Prostate gland (tissue), 2 donors: Measurements from ENCODE around the gene HDAC4.

Experiments used
- CTCF ChIP-seq, 4 experiments: fragments of 200-600 bp in 2 of 4; fragments of 450-650 bp in 2 of 4; sonication (generic) in 2 of 4; IDR thresholded peaks; 1 replicate in 3 of 4; 2 replicates in 1 of 4; pipeline ENCODE4 v1.5.1; 2016 to 2019; ENCODE audit warnings: antibody characterized with exemption in 4 of 4, mild to moderate bottlenecking in 2 of 4, moderate library complexity in 2 of 4
- POLR2A ChIP-seq: fragments of 450-650 bp; IDR thresholded peaks from one replicate; pipeline ENCODE4 v1.6.1; 2016; ENCODE audit warnings: antibody characterized with exemption, mild to moderate bottlenecking
- POLR2AphosphoS5 ChIP-seq: sonication (generic); formaldehyde crosslinking; IDR thresholded peaks from one replicate; pipeline ENCODE4 v1.6.1; 2017; ENCODE audit warnings: antibody characterized with exemption

GRCh38 chr2:239150125-239151011 lies 250.5 kb downstream of the HDAC4 start:
- TF ChIP-seq CTCF (IDR thresholded peaks at IDR 0.05) (no peak), POLR2A (no peak), POLR2AphosphoS5 (no peak)
